HepG2 (cell line): ENCODE data around the gene SNX9. TPM values are rescaled to one million over a fixed set of nuclear protein-coding genes. Genes with fewer than 3 reads are reported as not detected.

Source experiments
- BORCS8-MEF2B ChIP-seq: sonication (generic); formaldehyde crosslinking; IDR thresholded peaks from 2 replicates; pipeline ENCODE4 v1.8.0; 2022; ENCODE audit warnings: mild to moderate bottlenecking, missing genetic modification reagents
- FIP1L1 ChIP-seq: fragments of 200-400 bp; formaldehyde crosslinking; IDR thresholded peaks from 2 replicates; pipeline ENCODE4 v1.6.1; 2018; ENCODE audit warnings: low read depth, mild to moderate bottlenecking, low read length, moderate library complexity, borderline replicate concordance; ENCODE audit not compliant: insufficient read depth
- FOSL2 ChIP-seq: sonication (generic); formaldehyde crosslinking; IDR thresholded peaks from 2 replicates; pipeline ENCODE4 v1.4.0; 2020; ENCODE audit warnings: missing genetic modification reagents
- FOXK2 ChIP-seq: fragments of 450-650 bp; IDR thresholded peaks from 2 replicates; pipeline ENCODE4 v1.6.1; 2016
- GTF2F1 ChIP-seq: fragments of 150-350 bp; IDR thresholded peaks from 2 replicates; pipeline ENCODE4 v1.6.1; 2014; ENCODE audit warnings: low read length
- HOXA3 ChIP-seq: sonication (generic); formaldehyde crosslinking; IDR thresholded peaks from 2 replicates; pipeline ENCODE4 v1.5.0; 2020; ENCODE audit warnings: missing genetic modification reagents
- KAT8 ChIP-seq: IDR thresholded peaks from 2 replicates; pipeline ENCODE4 v1.6.1; 2016; ENCODE audit warnings: missing genetic modification reagents, missing compliant biosample characterization
- MEF2D ChIP-seq: sonication (generic); formaldehyde crosslinking; IDR thresholded peaks from 2 replicates; pipeline ENCODE4 v1.5.1; 2020; ENCODE audit warnings: mild to moderate bottlenecking, missing genetic modification reagents
- NFRKB ChIP-seq: fragments of 450-650 bp; IDR thresholded peaks from 2 replicates; pipeline ENCODE4 v1.6.1; 2017
- PHF20 ChIP-seq: sonication (generic); formaldehyde crosslinking; IDR thresholded peaks from 2 replicates; pipeline ENCODE4 v1.5.0; 2020; ENCODE audit warnings: mild to moderate bottlenecking, missing genetic modification reagents
- REST ChIP-seq, 2 experiments: IDR thresholded peaks; 2 replicates each; pipeline ENCODE4 v1.6.1; 2011 to 2012; ENCODE audit warnings: low read length in 2 of 2, borderline replicate concordance in 1 of 2, low read depth in 1 of 2, mild to moderate bottlenecking in 1 of 2, moderate library complexity in 1 of 2
- ZBTB25 ChIP-seq: IDR thresholded peaks from 2 replicates; pipeline ENCODE4 v1.6.1; 2018; ENCODE audit warnings: missing genetic modification reagents
- ZFP90 ChIP-seq: sonication (generic); formaldehyde crosslinking; IDR thresholded peaks from 2 replicates; pipeline ENCODE4 v1.8.0; 2022; ENCODE audit warnings: missing genetic modification reagents, mild to moderate bottlenecking, inconsistent platforms, borderline replicate concordance
- ZKSCAN1 ChIP-seq: fragments of 150-350 bp; IDR thresholded peaks from 2 replicates; pipeline ENCODE4 v1.6.1; 2014; ENCODE audit warnings: low read length
- ZNF124 ChIP-seq: sonication (generic); formaldehyde crosslinking; IDR thresholded peaks from 2 replicates; pipeline ENCODE4 v1.4.0; 2020; ENCODE audit warnings: missing genetic modification reagents
- ZNF850 ChIP-seq: sonication (generic); formaldehyde crosslinking; conservative IDR thresholded peaks from 2 replicates; pipeline ENCODE4 v1.9.0; 2021; ENCODE audit warnings: mild to moderate bottlenecking, missing genetic modification reagents
- polyA plus RNA-seq, 8 experiments: library from polyadenylated mRNA; depleted of rRNA in 3 of 8; stranded (reverse) in 7 of 8; unstranded in 1 of 8; fragments of >200 nt; fragmentation: Illumina TruSeq in 4 of 8; extraction: Trizol in 4 of 8; gene quantifications; 2 replicates each; pipeline versions ENCODE4 v1.2.1 to v1.2.3, GENCODE V29; 2011 to 2016; ENCODE audit warnings: low read depth in 4 of 8, missing spikeins in 1 of 8, mixed read lengths in 1 of 8; ENCODE audit not compliant: insufficient read depth in 1 of 8
- total RNA-seq, 5 experiments: library from RNA; depleted of rRNA; stranded (reverse); fragments of >200 nt; fragmentation: Illumina TruSeq; extraction: Trizol; gene quantifications; 2 replicates each; pipeline ENCODE4 v1.2.3, GENCODE V29; 2016; ENCODE audit warnings: low read depth in 1 of 5
- TF ChIP-seq, protein P1 (sequence below): sonication (generic); formaldehyde crosslinking; IDR thresholded peaks from 2 replicates; pipeline ENCODE4 v1.9.0; 2021; ENCODE audit warnings: missing genetic modification reagents, mild to moderate bottlenecking, borderline replicate concordance
- TF ChIP-seq, protein P2 (sequence below): sonication (generic); formaldehyde crosslinking; IDR thresholded peaks from 2 replicates; pipeline ENCODE4 v1.5.0; 2020; ENCODE audit warnings: mild to moderate bottlenecking, missing genetic modification reagents
- TF ChIP-seq, protein P3 (sequence below): IDR thresholded peaks from 2 replicates; pipeline ENCODE4 v1.6.1; 2016; ENCODE audit warnings: missing genetic modification reagents, missing compliant biosample characterization

Gene SNX9
- total and polyA plus RNA-seq, 2 of the 13 experiments (the other 11 are each of a cell fraction or from before 2014, with no cell fraction given): 21.9 to 36.0 TPM

- peak; percentile 86 for TF ChIP-seq ZBTB25 (CRISPR knock-in tag)
- TF ChIP-seq, protein P1, sequence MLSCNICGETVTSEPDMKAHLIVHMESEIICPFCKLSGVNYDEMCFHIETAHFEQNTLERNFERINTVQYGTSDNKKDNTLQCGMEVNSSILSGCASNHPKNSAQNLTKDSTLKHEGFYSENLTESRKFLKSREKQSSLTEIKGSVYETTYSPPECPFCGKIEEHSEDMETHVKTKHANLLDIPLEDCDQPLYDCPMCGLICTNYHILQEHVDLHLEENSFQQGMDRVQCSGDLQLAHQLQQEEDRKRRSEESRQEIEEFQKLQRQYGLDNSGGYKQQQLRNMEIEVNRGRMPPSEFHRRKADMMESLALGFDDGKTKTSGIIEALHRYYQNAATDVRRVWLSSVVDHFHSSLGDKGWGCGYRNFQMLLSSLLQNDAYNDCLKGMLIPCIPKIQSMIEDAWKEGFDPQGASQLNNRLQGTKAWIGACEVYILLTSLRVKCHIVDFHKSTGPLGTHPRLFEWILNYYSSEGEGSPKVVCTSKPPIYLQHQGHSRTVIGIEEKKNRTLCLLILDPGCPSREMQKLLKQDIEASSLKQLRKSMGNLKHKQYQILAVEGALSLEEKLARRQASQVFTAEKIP (CRISPR knock-in tag): no peak
- 0 out of 2 replicates have a peak, but pooled peaks have one; percentile 29 for TF ChIP-seq FIP1L1
- TF ChIP-seq, protein P2, sequence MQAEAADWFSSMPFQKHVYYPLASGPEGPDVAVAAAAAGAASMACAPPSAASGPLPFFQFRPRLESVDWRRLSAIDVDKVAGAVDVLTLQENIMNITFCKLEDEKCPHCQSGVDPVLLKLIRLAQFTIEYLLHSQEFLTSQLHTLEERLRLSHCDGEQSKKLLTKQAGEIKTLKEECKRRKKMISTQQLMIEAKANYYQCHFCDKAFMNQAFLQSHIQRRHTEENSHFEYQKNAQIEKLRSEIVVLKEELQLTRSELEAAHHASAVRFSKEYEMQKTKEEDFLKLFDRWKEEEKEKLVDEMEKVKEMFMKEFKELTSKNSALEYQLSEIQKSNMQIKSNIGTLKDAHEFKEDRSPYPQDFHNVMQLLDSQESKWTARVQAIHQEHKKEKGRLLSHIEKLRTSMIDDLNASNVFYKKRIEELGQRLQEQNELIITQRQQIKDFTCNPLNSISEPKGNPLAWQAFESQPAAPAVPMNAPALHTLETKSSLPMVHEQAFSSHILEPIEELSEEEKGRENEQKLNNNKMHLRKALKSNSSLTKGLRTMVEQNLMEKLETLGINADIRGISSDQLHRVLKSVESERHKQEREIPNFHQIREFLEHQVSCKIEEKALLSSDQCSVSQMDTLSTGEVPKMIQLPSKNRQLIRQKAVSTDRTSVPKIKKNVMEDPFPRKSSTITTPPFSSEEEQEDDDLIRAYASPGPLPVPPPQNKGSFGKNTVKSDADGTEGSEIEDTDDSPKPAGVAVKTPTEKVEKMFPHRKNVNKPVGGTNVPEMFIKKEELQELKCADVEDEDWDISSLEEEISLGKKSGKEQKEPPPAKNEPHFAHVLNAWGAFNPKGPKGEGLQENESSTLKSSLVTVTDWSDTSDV (CRISPR knock-in tag): no peak
- TF ChIP-seq ZNF850 (CRISPR knock-in tag): no peak
- TF ChIP-seq, protein P3, sequence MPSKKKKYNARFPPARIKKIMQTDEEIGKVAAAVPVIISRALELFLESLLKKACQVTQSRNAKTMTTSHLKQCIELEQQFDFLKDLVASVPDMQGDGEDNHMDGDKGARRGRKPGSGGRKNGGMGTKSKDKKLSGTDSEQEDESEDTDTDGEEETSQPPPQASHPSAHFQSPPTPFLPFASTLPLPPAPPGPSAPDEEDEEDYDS (CRISPR knock-in tag): peak; percentile 58; the same call in 1 of the 2 replicates
- TF ChIP-seq FOSL2 (CRISPR knock-in tag): peak; percentile 78
- peak; percentile 10; the same call in 1 of the 2 replicates for TF ChIP-seq ZKSCAN1
- TF ChIP-seq FOXK2: no peak
- TF ChIP-seq GTF2F1: 0 out of 2 replicates have a peak, but pooled peaks have one; percentile 30
- peak; percentile 72 for TF ChIP-seq MEF2D (CRISPR knock-in tag)
- TF ChIP-seq HOXA3 (CRISPR knock-in tag): peak; percentile 89
- no peak for TF ChIP-seq ZFP90 (CRISPR knock-in tag)
- 0 out of 2 replicates have a peak, but pooled peaks have one; percentile 27 for TF ChIP-seq ZNF124 (CRISPR knock-in tag)
- TF ChIP-seq REST (IDR thresholded peaks at IDR 0.05; ENCODE audit: borderline replicate concordance in 1 of 2, low read depth in 1 of 2, low read length in 2 of 2): peak in 1 of 2 experiments; percentile 54; a peak in 1 of 4 replicates
- no peak; the same call in 1 of the 2 replicates for TF ChIP-seq BORCS8-MEF2B (CRISPR knock-in tag)
- TF ChIP-seq PHF20 (CRISPR knock-in tag): peak; percentile 69; the same call in 1 of the 2 replicates
- TF ChIP-seq KAT8 (CRISPR knock-in tag): peak; percentile 81
- TF ChIP-seq NFRKB: no peak
Observed at GRCh38 chr6:157954150-157955117, 131.4 kb downstream of the SNX9 start (continued).
